Measurements from ENCODE around the gene HDGFL2. TPM values are rescaled to one million over a fixed set of nuclear protein-coding genes. Genes with fewer than 3 reads are reported as not detected.
A peak's percentile ranks its signal among the peaks of the same experiment; 100 is the strongest.

The HDGFL2 gene
- total and polyA plus RNA-seq, 10 of the 15 experiments (the other 5 are each of a cell fraction or from before 2014, with no cell fraction given), result 0.16 to 56.9 (median 25.3) TPM

DNA sequence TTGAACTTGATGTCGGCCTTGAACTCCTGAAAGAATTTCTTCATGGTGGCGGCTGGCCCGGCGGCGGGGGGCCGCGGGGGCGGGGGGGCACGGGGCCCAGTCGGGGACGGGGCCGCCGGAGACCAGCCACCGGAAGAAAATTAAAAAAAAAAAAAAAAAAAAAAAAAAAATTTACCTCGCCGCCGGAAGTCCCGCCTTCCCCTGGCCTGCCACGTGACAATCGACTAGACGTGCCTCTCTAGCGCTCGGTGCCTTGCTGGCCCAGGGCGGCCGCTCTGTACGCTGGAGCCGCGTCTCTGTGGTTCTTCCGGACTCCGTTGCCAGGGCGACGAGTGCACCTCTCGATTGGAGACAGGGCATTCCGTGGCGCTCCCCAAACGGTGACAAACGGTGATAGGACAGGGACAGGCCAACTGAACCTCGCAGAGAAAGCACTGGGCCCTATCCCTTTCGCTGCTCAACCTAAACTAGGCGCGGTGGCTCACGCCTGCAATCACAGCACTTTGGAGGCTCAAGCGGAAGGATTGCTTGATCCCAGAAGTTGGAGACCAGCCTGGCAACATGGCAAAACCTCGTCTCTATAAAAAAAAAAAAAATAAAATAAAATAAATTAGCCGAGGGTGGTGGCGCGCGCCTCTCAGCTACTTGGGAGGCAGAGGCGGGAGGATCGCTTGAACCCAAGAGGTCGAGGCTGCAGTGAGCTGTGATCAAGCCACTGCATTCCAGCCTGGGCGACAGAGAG, 14.3 kb upstream of the HDGFL2 start, which contains the start of gene UBXN6 (continued):
- TF ChIP-seq DPF2 (IDR thresholded peaks at IDR 0.05) (no peak), ATF7 (IDR thresholded peaks at IDR 0.05; ENCODE audit: low read depth) (no peak), RUNX3 (IDR thresholded peaks at IDR 0.05; ENCODE audit: low read length) (peak; percentile 29; the same call in 1 of the 2 replicates), POLR2AphosphoS2 (IDR thresholded peaks at IDR 0.05; ENCODE audit: low read depth, low read length) (no peak), ZNF207 (IDR thresholded peaks at IDR 0.05; ENCODE audit: borderline replicate concordance) (peak; percentile 84), MYB (IDR thresholded peaks at IDR 0.05; ENCODE audit: borderline replicate concordance, low read depth, low read length) (no peak), RELA (IDR thresholded peaks at IDR 0.05; ENCODE audit: borderline replicate concordance, partially characterized antibody) (peak; percentile 89), HCFC1 (IDR thresholded peaks at IDR 0.05; ENCODE audit: low read length) (peak; percentile 81), ZNF384 (IDR thresholded peaks at IDR 0.05; ENCODE audit: borderline replicate concordance, low read depth, low read length) (peak; percentile 97), NFYB (IDR thresholded peaks at IDR 0.05; ENCODE audit: insufficient read depth, low read depth, low read length) (no peak), SREBF1 (IDR thresholded peaks at IDR 0.05; ENCODE audit: low read length) (no peak), RAD51 (IDR thresholded peaks at IDR 0.05) (peak; percentile 93), GABPA (IDR thresholded peaks at IDR 0.05; ENCODE audit: low read depth) (peak; percentile 93), EGR1 (IDR thresholded peaks at IDR 0.05; ENCODE audit: borderline replicate concordance in 1 of 2, low read depth in 2 of 2, low read length in 2 of 2) (peak in 1 of 2 experiments; percentile 88; a peak in 2 of 3 replicates), MEF2A (IDR thresholded peaks at IDR 0.05; ENCODE audit: insufficient read depth, low read depth, low read length) (peak; percentile 50; the same call in 1 of the 2 replicates), CREM (IDR thresholded peaks at IDR 0.05; ENCODE audit: low read depth) (peak; percentile 77; the same call in 1 of the 2 replicates), NR2C1 (IDR thresholded peaks at IDR 0.05) (peak; percentile 87), SMAD5 (IDR thresholded peaks at IDR 0.05; ENCODE audit: low read depth) (no peak)
- TF ChIP-seq, protein P1, sequence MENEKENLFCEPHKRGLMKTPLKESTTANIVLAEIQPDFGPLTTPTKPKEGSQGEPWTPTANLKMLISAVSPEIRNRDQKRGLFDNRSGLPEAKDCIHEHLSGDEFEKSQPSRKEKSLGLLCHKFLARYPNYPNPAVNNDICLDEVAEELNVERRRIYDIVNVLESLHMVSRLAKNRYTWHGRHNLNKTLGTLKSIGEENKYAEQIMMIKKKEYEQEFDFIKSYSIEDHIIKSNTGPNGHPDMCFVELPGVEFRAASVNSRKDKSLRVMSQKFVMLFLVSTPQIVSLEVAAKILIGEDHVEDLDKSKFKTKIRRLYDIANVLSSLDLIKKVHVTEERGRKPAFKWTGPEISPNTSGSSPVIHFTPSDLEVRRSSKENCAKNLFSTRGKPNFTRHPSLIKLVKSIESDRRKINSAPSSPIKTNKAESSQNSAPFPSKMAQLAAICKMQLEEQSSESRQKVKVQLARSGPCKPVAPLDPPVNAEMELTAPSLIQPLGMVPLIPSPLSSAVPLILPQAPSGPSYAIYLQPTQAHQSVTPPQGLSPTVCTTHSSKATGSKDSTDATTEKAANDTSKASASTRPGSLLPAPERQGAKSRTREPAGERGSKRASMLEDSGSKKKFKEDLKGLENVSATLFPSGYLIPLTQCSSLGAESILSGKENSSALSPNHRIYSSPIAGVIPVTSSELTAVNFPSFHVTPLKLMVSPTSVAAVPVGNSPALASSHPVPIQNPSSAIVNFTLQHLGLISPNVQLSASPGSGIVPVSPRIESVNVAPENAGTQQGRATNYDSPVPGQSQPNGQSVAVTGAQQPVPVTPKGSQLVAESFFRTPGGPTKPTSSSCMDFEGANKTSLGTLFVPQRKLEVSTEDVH (IDR thresholded peaks at IDR 0.05; ENCODE audit: low read depth, partially characterized antibody), result no peak
- TF ChIP-seq, protein P2, sequence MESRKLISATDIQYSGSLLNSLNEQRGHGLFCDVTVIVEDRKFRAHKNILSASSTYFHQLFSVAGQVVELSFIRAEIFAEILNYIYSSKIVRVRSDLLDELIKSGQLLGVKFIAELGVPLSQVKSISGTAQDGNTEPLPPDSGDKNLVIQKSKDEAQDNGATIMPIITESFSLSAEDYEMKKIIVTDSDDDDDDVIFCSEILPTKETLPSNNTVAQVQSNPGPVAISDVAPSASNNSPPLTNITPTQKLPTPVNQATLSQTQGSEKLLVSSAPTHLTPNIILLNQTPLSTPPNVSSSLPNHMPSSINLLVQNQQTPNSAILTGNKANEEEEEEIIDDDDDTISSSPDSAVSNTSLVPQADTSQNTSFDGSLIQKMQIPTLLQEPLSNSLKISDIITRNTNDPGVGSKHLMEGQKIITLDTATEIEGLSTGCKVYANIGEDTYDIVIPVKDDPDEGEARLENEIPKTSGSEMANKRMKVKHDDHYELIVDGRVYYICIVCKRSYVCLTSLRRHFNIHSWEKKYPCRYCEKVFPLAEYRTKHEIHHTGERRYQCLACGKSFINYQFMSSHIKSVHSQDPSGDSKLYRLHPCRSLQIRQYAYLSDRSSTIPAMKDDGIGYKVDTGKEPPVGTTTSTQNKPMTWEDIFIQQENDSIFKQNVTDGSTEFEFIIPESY (IDR thresholded peaks at IDR 0.05), result no peak
- TF ChIP-seq, protein P3, sequence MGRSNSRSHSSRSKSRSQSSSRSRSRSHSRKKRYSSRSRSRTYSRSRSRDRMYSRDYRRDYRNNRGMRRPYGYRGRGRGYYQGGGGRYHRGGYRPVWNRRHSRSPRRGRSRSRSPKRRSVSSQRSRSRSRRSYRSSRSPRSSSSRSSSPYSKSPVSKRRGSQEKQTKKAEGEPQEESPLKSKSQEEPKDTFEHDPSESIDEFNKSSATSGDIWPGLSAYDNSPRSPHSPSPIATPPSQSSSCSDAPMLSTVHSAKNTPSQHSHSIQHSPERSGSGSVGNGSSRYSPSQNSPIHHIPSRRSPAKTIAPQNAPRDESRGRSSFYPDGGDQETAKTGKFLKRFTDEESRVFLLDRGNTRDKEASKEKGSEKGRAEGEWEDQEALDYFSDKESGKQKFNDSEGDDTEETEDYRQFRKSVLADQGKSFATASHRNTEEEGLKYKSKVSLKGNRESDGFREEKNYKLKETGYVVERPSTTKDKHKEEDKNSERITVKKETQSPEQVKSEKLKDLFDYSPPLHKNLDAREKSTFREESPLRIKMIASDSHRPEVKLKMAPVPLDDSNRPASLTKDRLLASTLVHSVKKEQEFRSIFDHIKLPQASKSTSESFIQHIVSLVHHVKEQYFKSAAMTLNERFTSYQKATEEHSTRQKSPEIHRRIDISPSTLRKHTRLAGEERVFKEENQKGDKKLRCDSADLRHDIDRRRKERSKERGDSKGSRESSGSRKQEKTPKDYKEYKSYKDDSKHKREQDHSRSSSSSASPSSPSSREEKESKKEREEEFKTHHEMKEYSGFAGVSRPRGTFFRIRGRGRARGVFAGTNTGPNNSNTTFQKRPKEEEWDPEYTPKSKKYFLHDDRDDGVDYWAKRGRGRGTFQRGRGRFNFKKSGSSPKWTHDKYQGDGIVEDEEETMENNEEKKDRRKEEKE (IDR thresholded peaks at IDR 0.05), result no peak
- TF ChIP-seq, protein P4, sequence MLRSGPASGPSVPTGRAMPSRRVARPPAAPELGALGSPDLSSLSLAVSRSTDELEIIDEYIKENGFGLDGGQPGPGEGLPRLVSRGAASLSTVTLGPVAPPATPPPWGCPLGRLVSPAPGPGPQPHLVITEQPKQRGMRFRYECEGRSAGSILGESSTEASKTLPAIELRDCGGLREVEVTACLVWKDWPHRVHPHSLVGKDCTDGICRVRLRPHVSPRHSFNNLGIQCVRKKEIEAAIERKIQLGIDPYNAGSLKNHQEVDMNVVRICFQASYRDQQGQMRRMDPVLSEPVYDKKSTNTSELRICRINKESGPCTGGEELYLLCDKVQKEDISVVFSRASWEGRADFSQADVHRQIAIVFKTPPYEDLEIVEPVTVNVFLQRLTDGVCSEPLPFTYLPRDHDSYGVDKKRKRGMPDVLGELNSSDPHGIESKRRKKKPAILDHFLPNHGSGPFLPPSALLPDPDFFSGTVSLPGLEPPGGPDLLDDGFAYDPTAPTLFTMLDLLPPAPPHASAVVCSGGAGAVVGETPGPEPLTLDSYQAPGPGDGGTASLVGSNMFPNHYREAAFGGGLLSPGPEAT (IDR thresholded peaks at IDR 0.05; ENCODE audit: low read depth), result no peak; the same call in 1 of the 2 replicates

Data from GM12878 (cell line).